Inflammatory macrophage (primary cell): ENCODE results near the gene MYL12A.

Experiments
- DNase-seq, 2 donors: peaks; one replicate each; pipeline ENCODE4 v3.0.0-alpha.2; 2020 to 2022

Gene MYL12A

DNA sequence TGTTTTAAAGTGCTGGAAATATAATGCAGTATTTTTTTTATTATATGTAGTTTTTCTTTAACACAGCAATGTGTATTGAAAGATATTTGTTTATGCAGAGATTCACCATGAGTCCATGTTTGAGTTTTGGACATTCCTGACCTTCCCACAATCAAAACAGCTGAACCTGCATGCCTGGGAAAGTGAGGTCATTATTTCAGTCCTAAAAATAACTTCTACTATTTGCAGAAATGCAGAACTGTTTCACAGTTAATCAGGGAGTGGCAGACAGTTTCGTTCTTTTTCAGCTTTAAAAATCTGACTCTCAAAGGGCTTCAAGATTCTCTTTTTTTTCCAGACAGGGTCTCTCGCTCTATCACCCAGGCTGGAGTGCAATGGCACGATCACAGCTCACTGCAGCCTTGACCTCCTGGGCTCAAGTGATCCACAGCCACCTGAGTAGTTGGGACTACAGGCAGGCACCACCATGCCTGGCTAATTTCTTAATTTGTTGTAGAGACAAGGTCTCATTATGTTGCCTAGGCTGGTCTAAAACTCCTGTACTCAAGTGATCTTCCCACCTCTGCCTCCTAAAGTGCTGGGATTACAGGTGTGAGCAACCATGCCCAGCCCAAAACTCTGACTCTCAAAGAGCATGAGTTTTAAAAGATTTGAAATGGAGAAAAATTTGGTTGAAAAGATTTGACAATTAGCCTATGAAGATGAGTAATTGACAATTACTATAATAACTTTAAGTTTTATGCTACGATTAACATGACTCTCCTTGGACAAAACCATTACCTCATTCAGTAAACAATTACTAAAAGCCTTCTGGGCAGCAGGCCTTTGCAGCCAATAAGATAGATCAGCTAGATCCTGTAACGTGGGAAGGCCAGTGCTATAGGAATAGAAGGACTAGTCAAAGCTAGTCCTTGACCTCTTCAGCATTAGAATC is 9.4 kb downstream of the MYL12A start:
- peak; percentile 20 to 29 for DNase-seq

DNA sequence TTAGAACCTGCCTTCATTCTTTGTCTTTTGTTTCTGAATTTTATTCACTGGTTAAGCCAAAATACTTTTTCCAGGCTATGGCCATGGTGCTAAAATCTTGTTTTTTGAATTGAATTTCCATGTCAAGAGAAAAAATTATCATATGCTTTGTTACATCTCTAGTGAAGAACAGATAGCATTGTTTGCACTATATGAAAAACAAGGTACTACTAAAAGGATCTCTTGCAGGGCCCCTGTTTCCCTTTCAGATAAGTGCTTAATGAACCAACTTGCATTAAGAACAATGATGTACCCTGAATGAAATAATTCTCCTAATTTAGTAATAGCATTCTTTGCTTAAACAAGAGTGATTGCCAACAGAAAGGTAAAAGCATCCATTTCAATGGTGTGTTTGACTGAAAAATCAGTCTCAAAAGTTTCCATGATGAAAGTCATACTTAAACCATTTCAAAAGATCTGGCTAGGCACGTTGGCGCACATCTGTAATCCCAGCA is 10.1 kb downstream of the MYL12A start:
- no peak for DNase-seq

DNA sequence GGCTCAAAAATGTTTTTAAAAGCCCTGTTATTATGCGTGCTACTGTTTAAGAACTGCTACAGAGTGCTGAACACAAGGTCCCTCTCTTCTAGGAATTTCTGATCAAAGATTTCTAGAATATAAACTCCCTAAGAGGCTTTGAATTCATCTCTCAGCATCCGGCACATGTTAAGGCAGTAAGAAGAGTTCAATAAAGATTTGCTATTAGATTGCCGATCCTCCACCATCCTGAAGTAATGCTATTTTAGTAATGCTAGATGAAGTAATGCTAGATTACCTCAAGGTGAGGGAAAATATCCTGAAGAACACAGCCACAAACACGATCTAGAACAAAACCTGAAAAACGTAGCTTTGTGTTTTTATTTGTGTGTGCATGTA is 13.4 kb downstream of the MYL12A start:
- DNase-seq: no peak

DNA sequence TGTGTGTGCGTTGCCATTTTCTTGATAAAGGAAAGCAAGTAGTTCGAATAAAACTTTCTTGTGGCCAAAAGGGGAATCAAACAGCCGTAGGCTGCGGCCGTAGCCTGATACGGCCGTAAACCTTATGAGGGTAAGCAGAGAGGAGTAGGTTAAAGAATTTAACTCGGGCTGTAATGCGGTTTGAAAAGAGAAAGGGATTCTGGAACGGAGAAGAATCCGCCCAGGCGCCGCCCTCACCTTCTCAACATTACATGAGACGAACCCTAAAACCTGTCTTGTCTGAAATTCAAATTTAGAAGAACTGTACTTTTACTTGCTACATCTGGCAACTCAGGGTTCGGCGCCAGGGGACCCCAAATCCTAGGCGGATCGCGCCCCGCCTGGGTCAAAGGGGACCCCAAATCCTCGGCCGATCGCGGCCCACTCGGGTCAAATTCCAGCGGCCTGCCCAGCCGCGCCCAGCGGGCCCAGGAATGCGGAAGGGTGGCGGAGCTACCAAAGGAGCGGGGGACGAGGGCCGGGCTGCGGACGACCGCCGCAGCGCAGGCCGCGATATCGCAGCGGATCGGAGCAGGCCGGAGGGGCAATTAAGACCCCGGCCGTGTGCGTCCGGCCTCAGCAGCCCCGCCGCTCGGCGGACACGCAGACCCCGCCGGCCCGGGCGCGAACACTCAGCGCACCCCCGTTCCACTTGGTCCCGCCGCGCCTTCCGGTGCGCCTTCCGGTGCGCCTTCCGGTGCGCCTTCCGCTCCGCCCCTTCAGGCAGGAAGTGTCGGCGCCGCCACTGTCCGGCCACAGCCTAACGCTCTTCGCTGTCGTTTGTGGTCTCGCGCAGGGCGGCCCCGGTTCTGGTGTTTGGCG is 14.0 kb downstream of the MYL12A start, which contains the start of gene MYL12B:
TSS of gene MYL12B (plus strand) at position 761 of the 861 bp plus-strand sequence. CDS start 10,766 bp downstream, outside the sequence.
- peak; percentile 77 to 89 for DNase-seq

DNA sequence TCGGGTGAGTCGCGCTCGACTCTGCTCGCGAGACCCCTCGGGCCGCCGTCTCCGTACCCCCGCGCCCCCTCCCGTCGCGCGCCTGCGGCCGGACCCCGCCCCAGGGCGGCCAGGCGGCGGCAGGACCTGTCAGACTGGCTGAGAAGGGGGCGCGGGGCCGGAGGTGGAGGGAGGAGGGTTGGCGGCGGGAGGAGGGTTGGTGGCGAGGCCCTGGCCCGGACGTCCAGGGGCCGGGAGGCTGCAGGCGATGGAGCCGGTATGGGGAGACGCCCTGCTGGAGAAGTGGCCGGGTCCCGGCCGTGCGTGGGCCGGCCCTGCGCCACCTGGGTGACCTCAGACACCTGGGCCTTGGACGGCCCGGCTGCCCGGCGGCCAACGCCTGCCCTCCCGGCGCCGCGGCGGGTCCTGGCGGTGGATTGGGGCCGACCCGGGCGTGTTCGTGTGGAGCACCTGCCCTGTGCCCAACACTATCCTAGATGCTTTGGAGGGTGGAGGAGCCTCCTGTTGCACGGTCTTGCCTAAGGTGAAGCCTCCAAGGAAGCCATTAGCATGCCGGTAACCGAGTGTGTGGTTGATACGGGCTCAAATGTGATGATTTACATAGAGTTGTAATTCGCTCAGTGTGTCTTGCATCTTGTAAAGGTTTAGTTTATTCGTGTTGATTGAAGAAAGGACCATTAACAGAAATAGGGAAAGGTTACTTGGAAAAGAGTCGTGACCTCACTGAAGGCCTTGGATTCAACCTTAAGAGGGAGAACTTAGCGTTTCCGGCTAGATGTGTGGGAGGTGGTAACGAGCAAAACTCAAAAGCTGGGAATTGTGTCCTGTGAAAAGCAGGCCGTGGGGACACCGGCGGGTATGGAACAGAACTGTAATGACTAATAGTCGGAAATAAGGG is 14.9 kb downstream of the MYL12A start:
- DNase-seq: peak in 1 of 2 donors; percentile 26

DNA sequence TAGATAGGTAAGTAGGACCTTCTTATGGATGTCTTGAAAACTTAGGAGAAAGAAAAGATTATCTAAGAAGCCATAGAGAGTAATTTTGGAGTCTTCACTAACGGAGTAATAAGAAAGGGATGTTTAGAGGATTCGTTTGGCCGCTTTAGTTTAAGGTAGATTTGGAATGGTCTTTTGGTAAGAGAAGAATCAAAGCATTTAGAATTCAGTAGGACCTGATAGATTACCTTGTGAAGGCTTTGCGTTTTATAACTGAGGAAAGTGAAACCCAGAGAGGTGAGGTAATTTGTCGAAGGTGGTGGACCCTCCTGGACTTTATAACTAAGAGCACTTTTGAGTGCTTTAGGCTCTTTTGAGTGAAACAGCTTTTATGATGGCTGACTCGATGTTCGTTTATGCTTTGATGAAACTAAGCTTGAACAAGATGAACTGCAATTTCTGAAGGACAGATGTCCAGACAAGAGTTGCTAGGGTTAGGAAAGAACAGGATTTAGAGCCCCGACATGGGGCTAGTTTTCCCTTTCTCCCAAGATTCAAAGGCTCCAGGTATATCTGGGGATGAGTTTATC is 15.6 kb downstream of the MYL12A start:
- no peak for DNase-seq

DNA sequence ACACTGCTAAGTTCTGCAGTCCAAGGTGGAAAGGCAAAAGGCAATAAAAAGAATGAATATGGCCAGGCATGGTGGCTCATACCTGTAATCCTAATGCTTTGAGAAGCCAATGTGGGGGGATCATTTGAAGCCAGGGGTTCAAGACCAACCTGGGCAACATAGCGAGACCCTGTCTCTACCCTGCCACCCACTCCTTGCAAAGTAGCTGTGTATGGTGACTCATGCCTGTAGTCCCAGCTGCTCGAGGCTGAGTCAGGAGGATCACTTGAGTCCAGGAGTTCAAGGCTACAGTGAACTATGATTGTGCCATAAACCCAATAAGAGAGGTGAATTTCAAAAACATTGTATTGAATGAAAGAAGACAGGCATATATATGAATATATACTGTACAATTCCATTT is 16.8 kb downstream of the MYL12A start:
- no peak for DNase-seq

DNA sequence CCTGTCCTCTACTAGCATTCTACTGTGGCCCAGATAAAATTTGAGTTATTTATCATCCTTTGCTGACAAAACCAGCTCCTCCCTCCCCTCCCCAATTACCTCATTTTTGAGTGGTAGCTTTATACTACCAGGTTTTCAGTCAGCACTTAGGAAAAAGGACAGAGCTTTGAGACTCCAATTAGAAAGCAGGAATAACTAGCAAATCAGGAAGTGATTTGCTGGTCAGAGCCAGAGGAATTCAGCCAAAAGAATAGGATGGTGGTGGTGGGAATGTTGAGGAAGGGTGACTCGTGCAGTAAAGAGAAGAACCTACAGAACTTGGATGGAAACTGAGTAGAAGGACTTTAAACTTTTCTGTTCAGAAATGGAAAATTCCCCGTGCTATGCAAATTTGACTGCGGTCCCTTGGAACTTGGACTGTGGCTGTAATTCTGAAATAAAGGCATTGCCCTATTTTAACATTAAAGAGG is 18.0 kb downstream of the MYL12A start:
- no peak for DNase-seq

DNA sequence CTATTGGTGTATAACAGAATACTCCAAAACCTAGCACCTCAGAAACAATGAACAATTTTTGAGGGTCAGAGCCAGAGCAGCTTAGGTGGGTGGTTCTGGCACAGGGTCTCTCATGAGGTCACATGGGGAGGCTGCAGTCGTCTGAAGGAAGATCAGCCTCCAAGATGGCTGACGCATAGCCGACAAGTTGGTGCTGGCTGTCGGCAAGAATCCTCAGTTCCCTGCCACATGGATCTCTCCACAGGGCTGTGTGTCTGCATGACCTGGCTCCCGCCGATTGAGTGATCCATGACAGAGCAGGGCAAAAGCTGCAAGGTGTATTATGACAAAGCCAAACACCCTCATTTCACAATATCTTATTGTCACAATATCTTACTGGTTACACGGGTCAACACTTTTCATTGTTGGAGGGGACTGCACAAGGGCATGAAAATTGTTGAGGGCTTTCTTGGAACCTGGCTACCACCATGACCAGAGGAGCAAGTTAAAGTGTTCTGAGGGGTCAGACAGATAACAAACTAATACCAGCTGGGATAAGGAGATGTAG is 18.5 kb downstream of the MYL12A start:
- DNase-seq: no peak

DNA sequence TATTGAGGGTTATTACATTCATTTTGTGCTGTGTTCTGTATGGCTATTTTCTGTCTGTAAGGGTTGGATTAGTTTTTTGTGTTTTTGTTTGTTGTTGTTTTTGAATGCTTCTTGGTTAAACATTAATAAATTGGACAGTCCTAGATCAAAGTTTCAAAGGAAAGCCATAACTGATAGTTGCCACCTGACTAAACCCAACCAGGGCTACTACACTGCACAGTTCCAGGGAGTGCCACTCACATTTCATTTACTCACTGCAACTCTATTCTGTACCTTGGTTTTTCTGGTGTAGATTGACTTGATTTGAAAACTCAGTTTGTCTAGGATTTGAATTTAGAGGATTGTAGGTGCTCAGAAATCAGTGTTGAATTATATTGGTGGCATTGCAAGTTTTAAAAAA is 20.7 kb downstream of the MYL12A start:
- DNase-seq: no peak

DNA sequence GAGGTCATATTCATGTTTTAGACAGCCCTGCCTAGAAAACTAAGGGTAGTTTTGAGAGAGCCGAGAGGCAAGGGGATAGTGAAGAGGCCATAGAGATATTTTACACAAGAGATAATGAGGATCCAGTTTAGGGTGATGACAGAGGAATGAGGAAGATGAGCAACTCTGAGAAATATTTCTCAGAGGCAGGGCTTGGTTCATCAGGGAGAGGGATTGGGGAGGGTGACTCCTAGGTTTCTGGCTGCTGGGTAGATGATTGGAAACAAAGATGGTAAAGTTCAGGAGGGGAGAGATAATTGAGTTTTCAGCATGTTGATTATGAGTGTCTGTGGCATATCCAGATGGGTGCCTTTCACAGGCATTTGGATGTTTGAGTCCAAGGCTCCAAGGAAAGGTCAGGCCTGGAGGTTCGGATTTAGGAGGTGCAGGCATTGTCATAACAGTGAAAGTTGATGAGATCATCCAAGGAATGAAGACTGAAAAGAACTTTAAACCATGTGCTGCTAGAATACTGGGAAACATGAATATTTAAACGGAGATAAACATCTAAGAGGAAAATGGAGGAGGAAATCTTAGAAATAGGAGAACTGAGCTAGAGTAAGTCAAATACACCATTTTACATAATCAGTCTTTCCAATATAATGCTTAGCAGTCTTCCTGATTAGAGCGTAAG is 21.8 kb downstream of the MYL12A start:
- DNase-seq: peak; percentile 55 to 61

DNA sequence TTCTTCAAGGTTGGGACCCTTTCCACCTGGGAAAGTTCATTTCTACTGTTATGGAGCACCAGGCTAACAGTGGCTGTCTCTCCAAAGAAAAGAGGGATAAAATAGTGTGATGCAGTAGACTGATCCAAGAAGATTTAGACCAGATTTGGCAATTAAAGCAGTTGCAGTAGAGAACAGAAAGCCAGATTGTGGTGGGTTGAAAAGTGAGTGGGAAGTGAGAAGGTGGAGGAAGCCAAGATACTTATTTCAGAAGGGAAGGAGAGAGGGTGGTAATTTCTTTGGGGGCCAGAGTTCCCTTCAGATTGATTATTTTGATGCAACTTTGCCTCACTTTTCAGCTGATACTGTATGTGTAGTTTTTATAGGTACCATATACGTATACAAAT is 22.3 kb downstream of the MYL12A start:
- no peak for DNase-seq

DNA sequence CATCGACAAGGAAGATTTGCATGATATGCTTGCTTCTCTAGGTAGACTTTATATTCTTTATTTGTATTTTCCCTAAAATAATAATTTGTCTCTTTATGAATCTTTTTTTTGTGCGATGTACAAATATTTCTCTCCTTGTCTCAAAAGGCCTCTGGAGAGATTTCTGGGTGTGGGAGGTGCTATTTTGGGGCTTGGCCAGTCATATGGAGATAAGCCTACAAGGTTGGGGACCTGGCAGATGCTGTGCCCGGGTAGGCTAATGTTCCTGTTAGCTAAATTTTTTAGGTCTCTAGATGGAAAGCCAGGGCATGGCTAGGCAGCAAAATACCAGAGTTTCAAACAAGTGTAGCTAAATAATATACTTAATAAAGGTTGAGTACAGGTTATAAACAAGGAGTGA is 25.4 kb downstream of the MYL12A start:
- no peak for DNase-seq

DNA sequence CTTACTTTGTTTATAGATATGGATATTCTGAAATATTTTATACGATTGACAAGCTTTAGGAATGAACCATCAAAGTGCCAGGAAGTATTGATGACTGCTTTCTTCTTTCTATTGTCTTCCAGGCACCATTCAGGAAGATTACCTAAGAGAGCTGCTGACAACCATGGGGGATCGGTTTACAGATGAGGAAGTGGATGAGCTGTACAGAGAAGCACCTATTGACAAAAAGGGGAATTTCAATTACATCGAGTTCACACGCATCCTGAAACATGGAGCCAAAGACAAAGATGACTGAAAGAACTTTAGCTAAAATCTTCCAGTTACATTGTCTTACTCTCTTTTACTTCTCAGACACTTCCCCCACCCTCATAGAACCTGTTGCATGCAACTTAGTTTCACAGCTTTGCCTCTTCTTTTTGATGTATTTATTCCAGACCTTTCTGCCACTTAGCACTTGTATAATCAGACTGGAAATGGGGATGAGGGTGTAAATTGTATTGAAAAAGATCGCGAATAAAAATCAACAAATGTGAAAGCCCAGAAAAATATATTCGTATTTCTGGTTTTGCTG is 30.1 kb downstream of the MYL12A start:
- peak in 1 of 2 donors; percentile 40 for DNase-seq

DNA sequence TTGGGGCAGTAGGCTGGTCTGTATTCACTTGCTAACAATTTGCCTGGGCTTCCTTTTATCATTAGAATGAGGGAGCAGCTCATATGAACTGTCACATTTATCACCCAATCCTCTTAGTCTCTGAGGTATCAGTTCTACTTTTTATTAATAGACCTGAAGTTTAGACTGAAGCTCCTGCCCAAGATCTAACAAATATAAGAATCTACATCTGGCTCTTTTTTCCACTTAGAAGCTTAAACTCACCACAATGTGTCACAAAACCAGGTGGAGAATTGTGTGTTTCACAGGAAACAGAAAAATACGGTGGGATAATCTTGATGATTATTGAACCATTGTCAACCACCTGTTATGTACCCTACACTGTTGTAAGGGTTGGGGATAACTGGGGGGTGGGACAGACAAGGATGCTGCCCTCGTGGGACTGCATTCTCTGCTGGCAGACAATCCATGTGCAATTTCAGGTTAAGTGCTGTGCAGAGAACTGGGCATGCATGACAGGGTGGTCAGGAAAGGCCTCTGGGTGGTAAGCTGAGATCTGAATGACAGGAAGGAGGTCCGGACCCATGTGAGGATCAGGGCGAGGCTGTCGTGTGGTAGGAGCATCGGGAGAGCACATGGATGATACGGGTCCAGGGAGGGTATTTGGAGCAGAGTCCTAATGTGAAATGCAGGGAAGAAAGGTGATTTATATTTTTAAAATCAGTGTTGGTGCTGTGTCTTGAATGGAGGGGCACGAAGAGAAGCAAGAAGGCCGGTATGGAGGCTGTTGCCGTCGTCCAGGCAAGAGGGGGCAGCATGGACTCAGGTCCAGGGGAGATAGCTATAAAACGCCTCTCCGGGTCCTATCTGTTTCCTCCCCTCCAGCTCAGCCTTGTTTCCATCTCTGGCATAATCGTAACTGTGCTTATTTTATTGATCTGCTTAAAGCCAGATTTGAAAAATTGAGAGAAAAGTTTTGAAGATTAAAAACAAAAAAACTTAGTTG is 31.9 kb downstream of the MYL12A start:
- peak; percentile 20 to 42 for DNase-seq

DNA sequence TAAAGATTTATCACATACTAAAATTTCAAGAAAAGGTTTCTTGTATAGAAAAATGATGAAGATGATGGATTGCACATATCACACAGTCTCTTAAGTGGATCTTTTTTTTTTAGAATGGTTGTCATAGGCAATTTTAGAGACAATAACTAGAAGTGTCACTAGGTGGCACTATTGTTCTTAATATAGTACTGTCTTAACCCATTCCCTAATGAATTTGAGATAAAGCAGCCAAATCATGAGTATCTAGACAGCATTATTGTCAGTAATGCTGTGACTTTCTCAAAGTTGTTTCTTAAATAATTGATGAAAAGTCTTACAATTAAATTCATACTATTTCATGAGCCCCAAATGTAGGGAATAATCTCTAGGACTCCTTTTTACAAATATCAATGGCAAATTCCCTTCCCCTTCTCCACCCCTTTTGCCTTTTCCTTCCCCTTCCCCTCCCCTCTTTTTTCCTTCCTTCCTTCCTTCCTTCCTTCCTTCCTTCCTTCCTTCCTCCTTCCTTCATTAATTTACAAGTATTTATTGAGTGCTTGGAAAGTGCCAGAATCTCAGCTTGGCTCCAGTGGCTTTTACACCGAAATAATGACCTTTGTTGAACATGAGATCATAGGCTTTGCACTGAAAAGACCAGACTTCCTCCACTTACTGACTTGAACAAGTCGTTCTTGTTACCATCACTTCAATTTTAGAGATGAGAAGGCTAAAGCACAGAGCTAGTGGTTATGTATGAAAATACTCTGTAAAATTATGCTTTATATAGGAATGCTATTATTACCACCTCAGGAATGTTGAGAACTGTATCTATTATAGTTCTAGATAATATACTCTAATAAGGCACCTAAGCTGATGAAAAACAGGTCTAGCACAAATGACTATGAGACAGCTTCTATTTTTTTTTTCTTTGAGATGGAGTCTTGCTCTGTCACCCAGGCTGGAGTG is 34.1 kb downstream of the MYL12A start:
- peak; percentile 53 to 92 for DNase-seq

DNA sequence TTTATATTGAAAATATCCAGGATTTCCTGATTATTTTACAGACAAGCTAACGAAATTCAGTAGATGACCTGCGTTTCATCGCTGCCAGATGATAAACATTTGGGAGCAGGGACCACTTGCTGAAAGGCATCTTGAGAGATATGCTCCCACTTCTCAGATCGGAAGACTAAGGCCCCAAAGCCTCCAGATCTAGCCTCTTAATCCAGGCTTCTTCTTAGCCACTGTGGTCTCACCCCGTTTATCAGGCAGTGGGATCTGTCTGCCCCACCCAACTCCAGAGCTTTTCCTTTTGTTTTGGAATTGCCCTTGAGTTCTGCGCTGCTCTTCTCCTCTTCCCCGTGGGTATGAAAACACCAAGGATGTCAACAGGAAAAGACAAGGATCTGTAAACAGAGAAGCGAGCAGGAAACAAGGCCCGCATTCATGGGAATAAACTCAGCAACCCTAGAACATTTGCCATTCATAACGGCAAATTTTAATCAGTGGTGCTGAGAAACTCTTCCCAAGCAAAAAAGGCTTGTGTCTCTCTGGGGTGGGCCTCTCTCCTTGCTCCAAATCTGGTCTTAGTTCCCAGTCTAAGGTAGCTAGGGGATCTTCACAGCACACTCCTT is 35.8 kb downstream of the MYL12A start:
- DNase-seq: no peak

DNA sequence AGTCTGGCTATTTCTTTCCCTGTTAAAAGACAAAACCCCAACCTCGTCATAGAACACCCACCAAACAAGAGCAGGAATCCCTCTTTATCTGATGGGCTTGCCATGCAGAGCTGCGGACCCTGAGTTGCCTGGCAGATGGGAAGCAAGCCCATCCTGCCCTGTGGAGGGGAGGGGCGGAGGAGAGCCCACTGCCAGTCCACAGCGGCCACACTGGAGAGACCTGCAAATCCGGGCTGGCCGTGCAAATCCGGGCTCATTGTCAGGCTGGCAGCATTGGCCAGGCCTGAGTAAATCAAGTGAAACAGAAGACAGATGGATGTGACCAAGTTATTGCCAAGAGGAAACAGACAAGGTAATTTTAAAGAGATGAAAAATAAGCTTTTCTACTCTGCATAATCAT is 36.3 kb downstream of the MYL12A start:
- no peak for DNase-seq
